PC-3 (cell line): Measurements from ENCODE around the gene PCGF1.

ENCODE experiments used
- CTCF ChIP-seq: fragments of 300-600 bp; sonication (generic); conservative IDR thresholded peaks from 2 replicates; pipeline ENCODE4 v1.5.1; 2017; ENCODE audit warnings: antibody characterized with exemption, low read depth, mild to moderate bottlenecking, low read length
- EZH2 ChIP-seq: fragments of 300-600 bp; sonication (generic); IDR thresholded peaks from one replicate; pipeline ENCODE4 v1.6.1; 2017; ENCODE audit warnings: antibody characterized with exemption, mild to moderate bottlenecking, low read length; ENCODE audit not compliant: unreplicated experiment
- EZH2phosphoT487 ChIP-seq: fragments of 300-600 bp; sonication (generic); IDR thresholded peaks from 2 replicates; pipeline ENCODE4 v1.6.1; 2018; ENCODE audit warnings: mild to moderate bottlenecking, antibody characterized with exemption, low read length, borderline replicate concordance

GRCh38 chr2:74458132-74458937 lies 49.2 kb downstream of the PCGF1 start, which contains the start of gene WBP1:
- TF ChIP-seq CTCF (no peak), EZH2phosphoT487 (no peak), EZH2 (no peak)
